HG03354 (cell line): Measurements from ENCODE around the gene RSPH1.

Experiments used
- ATAC-seq: cut with Tn5 transposase; IDR thresholded peaks from one replicate; pipeline ENCODE4 v1.9.1; 2021; ENCODE audit warnings: mild to moderate bottlenecking; ENCODE audit not compliant: unreplicated experiment, poor library complexity, severe bottlenecking

Gene RSPH1

DNA sequence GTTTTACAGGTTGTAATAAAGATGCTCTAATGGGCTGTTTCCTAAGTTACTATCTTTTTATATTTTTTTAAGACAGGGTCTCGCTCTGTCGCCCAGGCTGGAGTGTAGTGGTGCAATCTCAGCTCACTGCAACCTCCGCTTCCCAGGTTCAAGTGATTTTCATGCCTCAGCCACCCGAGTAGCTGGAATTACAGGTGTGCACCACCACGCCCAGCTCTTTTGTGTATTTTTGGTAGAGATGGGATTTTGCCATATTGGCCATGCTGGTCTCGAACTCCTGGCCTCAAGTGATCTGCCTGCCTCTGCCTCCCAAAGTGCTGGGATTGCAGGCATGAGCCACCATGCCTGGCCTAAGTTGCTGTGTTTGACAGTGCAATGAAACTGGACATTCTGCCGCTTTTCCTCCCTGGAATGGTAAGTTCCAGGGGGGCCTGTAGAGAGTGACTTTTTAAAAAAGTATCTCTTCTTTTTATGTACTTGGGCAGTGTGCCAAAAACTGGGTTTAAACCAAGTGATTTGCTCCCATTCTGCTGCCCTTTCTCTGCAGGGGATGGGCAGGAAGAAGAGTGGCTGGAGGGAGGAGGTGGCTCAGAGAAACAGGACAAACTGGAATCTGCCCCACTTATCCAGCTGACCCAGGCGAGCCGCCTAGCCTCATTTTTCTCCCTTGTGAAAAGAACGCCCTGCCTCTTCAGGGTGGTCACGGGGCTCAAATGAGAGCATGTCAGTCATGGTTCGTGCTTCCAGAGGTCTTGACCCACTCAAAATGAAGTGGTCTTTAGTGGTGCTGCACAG, 19.9 kb upstream of the RSPH1 start:
- no peak for ATAC-seq

DNA sequence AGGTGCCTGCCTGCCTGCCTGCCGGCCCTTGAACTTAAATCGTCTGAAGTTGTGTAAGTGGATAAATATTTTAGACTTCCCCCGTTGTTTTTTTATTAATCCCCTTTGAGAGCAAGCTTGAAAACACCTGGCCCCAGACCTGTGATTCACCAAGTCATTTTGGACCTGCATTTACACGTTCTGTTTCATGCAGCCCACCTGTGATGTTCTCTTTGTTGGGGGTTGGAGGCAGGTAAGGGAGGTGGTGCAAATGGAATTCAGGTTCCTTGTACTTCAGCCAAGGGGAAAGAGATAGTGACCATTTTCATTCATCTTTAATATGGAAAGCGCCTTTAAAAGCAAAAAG, 18.8 kb upstream of the RSPH1 start:
- no peak for ATAC-seq

DNA sequence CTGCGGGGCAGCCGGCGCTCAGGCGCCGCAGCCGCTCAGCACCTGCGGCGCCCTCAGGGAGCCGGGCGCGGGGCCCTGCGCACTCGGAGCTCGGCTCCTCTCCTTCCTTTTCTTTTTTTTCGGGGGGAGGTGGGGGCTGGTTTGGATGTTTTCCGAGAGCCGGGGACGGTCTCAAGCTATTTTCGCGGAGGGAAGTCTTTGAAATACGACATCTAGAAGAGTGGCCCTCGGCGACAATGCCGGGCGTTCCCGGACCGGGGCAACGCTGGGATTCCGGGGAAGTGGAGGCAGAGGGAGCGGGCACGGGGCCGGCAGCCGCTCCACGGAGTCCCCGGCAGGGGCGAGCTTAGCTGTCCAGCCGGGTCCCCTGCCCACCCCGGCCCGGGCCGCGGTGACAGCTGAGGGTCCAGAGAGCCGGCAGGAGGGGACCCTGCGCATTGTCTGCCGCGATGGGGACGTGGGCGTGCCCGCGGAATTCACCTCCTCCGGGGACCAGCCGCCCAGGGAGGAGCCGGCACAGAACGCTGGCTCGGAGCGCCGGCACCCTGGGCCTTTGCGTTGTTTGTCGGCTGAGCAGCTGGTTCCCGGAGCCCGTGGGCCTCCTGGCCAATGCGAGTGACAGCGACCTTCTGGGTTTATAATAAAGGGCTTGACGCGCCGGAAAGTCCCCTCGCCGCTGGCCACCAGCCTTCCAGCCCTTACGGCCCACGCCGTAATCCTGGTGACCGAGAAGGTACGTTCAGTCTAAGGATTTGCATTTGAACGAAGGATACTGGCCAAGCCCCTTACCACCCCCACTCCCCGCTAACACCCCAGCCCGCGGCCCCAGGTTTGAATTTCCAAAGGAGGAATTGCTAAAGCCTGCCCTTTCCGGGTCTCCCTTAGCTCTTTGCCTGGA, 18.2 kb upstream of the RSPH1 start:
- ATAC-seq, result peak; percentile 51

DNA sequence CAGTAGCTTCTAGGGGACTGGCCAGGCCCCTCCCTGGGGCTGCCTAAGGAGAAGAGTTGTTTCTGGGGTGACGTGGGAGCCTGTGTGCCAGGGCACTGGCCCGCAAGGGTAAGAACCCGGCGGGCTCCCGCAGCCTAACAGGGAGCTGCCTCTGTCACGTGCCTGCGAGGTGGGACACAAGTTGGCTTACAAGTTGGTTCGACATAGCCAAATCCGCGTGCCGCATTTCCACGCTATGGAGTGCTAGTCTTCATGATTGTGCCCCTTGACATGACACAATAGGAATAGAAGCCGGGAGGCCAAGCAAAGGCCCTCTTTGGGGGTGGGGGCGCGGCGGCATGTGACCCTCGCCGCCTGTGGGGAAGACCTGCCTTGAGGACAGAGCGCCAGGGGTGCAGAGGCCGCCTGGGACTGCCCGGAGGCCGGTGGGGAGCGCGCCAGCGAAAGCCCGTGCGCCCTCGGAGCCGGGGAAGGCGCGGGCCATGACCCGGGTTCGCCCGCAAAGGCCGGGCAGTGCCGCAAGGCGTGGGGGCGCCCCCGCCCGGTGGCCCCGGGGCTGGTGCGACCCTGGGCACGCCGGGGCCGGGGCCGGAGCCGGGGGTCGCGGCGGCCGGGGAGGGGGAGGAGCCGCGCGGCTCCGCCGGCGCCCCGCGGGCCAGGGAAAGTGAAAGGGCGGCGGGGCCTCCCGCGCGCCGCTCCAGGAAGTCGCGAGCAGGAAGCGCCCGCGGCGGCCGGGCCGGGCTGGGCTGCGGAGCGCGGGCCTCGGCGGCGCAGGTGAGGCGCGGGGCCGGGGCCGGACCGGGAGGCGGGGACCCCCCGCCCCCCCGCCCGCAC, 17.3 kb upstream of the RSPH1 start, which contains the start of gene SLC37A1:
SLC37A1 (plus strand) TSS at position 702 of the 834 bp plus-strand sequence. CDS start 4,603 bp downstream, outside the sequence.
- peak; percentile 65 for ATAC-seq

DNA sequence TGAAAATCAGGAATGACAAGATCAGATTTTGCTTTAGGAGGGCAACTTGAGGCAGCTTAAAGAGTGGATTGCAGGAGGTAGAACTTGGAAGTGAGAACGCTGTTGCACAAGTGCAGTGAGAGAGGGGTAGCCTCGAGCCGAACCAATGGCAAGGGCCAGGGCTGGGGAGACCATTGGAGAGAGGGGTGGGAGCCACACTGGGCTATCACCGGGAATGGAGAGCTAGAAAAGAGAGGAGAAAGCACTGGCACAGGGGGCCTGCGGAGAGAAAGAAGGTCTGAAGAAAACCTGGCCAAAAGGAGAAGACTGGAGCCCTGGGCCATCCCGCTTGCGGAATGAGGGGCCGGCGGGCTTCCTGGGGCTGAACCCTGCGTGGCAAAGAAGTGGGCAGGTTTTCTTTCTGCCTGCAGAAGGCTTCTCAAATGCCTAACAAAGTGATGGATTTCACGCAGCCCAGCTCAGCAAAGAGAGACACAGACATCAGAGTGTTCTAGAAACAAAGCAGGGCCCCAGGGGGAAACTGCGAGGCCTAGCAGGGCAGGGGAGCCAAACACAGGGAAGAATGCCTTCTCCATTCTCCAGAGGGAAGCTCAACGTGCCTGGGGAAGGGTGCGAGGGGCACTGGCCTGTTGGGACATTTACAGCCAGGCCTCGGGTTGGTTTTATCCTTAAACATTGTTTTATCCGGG, 16.5 kb upstream of the RSPH1 start:
- ATAC-seq, result no peak

DNA sequence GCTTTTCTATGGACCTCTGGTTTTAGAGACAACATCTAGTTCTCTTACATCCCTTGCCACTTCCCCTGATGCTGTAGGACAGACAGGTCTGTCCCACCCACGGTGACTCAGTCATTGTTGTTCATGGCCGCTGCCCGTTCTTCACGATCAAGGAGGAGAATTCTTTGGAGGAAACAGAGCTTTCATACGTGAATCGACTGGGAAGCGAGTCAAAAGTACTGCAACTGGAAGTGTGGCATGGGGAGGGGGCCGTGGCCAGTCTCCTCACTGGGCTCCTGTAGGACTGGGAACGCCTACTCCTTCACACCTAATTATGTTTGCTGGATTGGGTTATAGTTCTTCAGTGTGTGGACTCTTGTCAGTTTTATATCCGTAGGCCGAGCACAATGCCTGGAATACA, 13.2 kb upstream of the RSPH1 start:
- ATAC-seq, result no peak

DNA sequence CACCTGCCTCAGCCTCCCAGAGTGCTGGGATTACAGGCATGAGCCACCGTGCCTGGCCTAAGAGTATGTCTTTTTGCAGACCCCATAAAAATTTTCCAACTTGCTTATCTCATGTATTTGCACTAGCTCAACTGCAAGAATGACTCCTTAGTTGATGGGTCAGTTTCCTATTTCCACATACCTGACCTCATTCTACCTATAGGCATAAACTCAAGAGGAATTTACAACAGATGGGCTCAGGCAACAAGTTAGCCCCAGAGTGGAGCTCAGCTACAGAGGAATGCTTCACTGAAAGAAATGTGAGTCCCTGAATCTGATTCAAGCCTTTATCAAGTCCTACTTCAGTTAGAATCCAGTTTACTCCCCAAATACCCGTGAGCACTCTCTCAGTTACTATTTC, 12.3 kb upstream of the RSPH1 start:
- ATAC-seq, result no peak

DNA sequence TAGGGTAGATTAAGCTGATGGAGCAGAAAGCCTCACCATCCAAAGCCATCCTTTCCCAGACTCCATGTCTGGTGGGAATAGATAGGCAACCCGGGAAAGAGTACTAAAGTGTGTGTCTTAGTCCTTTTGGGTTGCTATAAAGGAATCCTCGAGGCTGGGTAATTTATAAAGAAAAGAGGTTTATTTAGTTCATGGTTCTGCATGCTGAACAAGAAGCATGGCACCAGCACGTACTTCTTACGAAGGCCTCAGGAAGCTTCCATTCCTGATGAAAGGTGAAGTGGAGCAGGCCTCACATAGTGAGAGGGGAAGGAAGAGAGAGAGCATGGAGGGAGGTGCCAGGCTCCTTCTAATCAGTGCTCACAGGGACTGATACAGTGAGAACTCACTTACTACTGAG, 11.4 kb upstream of the RSPH1 start:
- no peak for ATAC-seq

DNA sequence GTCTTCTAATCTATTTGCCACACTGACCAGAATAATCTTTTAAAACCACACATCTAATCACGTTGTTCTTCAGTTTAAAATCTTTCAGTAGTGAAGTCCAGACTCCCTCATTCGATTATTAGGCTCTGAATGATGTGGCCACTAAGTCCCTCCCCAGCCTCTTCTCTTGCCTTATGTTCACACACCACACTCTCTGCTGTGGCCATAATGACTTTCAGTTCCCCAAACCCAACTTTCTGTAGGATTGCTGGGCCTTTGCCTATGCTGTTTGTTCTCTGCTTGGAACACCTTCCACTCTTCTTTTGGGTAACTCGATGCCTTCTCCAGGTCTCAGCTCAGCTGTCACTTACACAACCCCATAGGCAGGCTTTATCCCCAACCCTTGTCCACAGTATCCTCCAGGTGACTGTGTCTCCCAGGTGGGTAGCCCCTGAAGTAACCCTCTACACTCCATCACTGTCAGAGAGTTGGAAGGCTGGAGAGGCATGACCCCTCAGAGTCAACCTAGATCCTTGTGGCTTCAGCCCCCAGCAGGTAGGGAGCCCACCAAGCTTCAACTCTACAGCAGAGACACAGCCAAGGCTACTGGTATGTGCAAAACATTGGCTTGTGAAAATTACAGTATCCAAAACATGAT, 9.2 kb upstream of the RSPH1 start:
- ATAC-seq, result peak; percentile 85

DNA sequence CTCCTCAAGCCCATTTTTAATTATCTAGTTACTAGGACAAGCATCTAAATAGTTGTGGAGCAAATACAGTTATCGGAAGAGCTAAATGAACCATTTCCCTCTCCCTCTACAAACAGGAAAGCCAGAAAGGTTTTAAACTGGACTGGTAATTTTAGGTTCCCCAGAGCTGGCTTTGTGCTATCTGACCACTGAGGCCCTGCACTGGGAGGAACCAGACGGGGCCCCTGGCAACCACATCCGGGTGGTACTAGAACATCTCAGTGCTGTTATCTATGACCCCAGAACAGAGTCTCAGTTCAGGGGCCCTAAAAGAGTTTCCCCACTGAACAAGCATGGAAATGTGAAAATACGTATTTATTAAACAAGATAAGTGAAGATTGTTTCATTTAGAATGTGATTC, 7.7 kb upstream of the RSPH1 start:
- ATAC-seq, result no peak

DNA sequence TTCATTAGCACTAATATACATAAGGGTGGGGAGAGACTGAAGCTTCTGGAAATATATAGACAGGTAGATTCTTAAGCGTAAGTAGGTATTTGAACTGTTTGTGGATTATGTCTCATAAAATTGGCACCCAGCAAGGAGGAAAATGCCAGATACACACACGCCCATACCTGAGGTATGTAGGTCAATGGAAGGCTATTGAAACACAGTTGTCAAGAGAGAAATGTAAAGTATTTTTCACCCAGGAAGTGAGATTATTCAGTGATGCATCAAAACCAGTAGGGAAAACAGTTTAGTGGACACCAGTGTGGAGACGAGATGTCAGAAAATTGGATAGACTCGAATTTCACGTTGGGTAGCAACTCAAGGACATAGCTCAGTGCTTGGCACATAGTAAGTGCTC, 4.7 kb upstream of the RSPH1 start:
- ATAC-seq, result no peak

DNA sequence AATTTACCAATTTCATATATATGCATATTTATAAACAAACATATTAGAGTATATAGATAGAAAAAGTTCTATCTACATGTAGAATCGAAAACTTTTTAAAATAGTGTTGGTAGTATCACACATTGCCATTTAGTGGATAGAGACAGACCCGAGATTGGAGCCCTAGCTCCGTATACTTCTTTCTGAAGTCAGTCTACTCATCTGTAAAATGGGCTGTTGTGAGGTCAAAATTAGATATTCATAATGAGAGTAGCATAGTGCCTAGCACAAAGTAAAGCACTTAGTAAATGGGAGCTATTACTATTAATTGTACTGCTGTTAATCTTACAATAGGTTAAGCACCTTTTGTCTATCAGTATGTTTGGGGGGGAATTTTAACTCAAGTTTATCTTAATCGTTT, 4.2 kb upstream of the RSPH1 start:
- no peak for ATAC-seq

DNA sequence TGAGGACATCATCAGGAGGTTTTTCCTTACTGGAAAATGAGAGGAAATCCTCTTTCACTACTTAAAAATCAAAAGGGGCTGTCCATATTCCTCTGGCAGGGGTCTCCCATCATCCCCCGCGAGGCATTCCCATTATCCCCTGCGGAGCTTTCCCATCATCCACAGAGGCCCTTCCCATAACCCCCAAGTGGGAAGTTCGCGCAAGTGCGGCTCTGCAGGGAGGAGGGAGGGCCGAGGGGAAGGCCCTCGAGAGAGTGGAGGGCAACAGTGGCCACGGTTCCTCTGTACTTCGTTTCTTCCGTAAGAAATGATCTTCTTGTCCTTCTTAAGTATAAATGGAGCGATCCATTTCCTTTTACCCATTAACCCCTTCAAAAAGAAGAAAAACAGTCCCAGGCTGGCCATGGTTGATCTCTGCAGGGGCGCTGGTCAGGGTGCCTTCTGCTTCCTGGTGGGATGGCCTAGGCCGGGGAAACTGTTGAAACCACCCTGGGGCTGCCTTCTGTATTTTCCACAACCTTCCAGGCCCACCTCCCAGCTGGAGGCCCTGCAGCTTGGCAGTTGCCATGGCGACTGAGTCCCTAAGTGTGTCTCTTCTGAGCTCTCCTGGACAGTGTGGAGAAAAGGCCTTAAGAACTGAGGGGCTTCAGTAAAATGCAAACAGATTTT, 3.6 kb upstream of the RSPH1 start:
- ATAC-seq, result no peak

DNA sequence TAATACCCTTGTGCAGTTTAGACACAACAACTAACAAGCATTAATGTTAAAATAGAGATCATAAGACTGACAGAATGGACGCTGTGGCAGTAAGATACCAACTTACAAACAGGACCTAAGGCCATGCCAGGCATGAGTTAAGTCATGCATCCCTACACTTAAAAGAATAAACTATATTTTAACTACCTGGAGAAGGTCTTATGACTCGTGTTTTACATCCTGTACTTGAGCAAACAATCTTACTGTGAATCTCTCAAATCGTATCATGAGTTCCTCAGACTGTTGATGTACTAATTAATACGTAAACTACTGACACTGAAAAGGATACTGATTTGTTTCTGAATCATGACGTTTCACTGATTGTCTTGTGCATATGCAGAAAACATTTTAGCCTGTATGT, 2.0 kb upstream of the RSPH1 start:
- ATAC-seq, result no peak

DNA sequence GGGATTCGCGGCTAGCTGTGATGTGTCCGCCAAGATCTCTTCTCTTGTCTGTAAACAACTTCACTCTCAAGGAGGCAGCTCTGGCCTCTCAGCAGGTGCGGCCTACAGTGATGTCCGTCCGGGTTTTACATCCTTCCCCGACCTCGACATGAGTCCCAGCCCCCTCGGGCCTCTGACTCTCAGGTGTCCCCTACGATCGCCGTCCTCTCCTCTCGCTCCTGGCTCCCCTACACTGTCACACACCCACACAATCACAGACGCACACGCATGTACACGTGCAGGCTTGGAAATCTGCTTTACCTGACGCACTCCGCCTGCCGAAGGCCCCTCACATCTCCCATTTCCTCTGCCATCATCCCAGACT, 797 bp upstream of the RSPH1 start:
- no peak for ATAC-seq

DNA sequence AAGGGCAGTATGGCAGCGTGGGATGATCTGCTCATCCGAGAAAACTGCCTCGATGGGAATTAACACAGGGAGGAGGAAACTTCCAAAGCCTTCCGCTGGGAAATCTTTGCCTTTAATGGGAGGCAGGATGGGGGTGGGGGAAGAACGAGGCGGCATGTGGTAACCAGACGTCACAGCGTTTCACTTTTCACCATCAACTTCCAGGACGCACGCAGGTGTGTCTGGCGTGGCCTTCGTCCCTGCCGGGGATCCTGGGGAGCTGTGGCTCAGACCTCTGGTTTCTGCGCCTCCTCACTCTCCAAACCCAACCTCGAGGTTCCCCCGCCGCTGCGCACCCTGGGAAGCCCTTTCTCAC, 282 bp downstream of the RSPH1 start:
- ATAC-seq, result peak; percentile 20

DNA sequence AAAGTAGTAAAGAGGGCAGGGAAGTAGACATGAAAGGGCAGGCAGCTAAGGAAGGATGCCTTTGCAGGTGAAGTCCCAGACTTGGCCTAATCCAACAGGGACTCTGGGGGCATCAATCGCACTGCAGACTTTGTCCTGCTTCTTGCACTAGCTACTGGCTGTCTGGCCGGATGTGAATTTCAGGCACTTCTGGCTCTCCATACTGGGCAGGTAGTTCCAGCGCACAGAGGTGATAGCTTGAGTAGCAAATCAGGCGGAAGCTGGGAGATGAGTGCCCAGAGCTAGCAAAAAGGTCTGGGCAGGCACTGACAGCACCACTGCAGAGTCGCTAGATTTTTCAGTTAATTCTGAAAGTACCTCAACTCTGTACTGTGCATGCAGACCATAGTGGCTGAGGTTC, 997 bp downstream of the RSPH1 start:
- no peak for ATAC-seq

DNA sequence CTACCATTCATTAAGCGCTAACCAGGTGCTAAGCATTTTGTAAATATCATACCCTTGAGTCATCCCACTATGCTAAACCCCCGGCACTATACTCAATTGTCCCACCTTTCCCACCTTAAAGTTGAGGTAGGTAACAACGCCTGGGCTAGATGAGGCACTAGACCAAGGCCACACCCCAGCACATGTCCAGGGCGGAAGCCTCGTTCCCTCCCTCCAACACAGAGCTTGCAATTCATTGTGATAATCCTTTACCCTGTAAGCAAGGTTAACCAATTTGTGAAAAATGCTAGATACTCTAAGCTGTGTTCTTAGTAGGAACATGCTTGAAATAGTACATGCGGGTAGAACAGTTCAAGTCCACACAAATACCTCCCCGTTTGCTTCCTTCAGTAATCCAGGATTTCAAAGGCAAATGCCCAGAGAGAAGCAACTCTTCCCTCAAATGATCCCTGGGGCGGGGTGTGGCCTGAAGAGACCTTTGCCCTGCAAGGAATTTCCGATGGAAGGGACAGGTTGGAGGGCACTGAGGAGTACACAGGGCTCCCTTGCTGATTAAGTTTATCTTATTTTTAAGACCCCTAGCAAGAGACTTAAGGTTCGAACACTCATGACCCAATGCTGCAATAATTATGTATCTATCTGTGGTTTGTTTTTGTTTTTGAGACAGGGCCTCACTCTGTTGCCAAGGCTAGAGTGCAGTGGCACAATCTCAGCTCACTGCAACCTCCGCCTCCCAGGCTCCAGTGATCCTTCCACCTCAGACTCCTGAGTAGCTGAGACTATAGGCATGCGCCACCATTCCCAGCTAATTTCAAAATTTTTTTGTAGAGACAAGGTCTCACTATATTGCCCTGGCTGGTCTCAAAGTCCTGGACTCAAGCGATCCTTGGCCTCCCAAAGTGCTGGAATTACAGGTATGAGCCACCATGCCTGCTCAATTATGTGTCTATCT, 2.6 kb downstream of the RSPH1 start:
- ATAC-seq, result no peak
